CD4-positive, alpha-beta T cell treated with Interleukin-4 for 4 hours (primary cell): ENCODE measurements around the gene G6PD.
A peak's percentile ranks its signal among the peaks of the same experiment; 100 is the strongest.
"Not testable (repeated sequence)": the region's sequence is repeated elsewhere in the genome, so short reads cannot be mapped to it uniquely, and the experiment has no call there.

ENCODE experiments used
- DNase-seq: peaks from one replicate; pipeline ENCODE4 v3.0.0-alpha.2; 2020

G6PD gene

DNA sequence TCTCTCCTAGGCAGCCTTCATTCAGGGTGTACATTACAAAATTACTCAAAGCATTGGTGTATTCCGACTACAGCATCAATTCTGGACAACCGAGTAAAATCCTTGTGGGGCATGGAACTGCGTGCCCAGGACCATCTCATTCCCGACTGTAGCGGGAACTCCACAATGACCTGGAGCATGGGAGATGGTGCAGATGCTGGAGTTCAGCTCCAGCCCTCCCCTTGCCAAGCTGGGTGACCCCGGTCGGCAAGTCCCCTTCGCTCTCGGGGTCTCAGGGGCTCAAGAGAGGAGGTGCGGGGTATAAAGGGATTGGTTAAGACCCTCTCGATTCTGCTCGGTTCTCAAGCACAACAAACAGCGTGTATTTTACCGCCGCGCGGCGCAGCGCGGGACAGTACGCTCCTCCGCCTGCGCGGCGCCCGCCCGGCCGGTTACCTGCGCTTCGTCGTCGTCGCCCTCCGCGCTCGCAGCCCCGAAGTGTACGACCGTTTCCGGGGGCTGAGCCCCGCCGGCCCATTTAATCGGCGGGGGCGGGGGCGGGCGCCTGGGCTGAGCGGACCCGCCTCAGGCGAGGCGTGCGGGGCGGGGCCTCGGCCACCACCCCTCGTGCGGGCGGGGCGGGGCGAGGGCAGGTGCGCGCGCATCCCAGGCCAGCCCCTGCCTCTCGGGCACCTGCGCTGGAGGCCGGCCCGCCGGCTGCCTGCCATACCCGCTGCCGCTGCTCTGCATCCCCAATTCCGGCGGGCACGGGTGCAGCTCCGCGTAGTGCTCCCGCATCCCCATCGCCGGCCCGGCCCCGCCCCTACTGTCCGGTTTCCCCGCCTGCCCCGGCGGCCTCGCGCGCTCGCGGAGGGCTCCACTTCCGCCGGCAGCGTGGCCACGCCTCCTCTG, at the start of gene G6PD:
Gene G6PD (minus strand): TSS at position 493 of the 891 bp plus-strand sequence. CDS start 691 bp downstream, outside the sequence.
- DNase-seq, result peak; percentile 75

GRCh38 chrX:154595559-154596249, 49.1 kb upstream of the G6PD start:
- no peak for DNase-seq

DNA sequence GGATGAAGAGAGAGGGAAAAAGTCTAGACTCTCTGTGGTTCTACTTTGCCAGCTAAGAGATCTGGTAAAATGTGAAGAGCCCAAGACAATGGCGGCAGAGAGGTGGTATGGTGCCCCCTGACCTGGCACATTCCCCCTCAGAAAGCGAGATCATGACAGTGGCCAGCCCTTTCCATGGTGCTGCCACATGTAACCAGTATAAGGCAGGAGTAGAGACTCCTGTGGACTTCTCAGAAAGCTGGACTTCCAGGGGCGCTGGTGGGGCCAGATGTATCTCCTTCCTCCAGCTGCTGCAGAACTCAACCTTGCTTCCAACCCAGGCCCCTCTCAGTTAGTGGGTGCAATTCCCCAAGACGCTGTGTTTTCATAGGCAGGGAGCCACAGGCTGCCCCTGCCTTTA, 47.8 kb upstream of the G6PD start:
- DNase-seq, result no peak

DNA sequence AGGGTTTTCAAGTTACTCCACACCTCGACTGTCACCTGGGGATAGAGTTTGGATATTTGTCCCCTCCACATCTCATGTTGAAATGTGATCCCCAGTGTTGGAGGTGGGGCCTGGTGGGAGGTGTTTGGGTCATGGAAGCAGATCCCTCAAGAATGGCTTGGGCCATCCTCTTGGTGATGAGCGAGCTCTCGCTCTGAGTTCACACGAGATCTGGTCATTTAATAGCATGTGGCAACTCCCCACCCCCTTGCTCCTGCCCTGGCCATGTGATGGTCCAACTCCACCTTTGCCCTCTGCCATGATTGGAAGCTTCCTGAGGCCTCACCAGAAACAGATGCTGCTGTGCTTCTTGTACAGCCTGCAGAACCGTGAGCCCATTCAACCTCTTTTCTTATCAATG, 46.6 kb upstream of the G6PD start:
- no peak for DNase-seq

GRCh38 chrX:154592505-154592904, 45.9 kb upstream of the G6PD start:
- DNase-seq, result no peak

GRCh38 chrX:154590415-154590814, 43.8 kb upstream of the G6PD start:
- DNase-seq, result not testable (repeated sequence)

DNA sequence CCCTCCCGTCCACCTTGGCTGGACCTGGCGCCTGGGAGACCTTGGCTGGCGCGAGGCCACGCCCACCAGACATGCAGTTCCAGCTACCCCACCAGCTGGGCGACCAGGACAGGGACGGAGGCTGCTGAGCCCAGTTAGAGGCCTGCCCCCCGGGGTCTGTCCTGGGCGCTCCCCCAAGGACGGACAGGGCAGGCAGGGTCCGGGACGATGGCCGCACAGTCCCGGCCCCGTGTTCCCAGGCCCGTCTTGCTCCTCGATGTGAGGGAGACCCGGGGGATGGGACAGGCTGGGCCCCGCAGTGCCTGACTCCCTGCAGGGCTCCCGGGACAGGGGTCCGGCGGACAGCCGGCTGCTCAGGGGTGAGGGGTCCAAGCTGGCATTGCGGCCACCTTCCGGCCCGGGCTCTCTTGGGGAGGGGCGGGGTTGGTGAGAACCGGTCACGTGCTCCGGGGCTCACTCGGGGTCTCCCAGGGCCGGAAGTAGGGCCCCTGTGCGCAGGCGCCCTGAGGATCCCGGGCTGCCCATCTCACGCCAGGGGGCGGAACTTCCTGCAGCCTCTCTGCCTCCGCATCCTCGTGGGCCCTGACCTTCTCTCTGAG, 38.0 kb upstream of the G6PD start, which contains the start of gene CTAG1A:
Gene CTAG1A (plus strand): TSS at position 549 of the 599 bp plus-strand sequence. CDS start 74 bp downstream, outside the sequence.
- not testable (repeated sequence) for DNase-seq

GRCh38 chrX:154582994-154583393, 36.3 kb upstream of the G6PD start:
- not testable (repeated sequence) for DNase-seq

DNA sequence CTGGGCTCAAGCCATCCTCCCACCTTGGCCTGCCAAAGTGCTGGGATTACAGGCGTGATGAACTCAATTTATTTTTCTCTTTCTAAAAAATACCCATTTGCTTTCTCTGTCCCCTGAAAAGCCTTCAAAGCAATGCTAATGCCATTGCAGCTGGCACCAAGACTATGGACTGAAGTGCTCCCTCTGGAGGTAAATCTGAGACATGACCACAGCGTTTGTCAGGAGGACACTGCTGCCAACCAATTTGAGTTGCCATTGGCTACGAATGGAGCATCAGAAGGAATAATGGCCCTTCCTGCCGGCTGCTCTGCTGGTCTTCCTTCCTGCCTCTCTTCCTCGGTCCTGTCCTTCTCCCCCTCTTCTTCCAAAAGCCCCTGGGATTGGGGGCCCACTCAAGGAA, 28.4 kb upstream of the G6PD start:
- not testable (repeated sequence) for DNase-seq

GRCh38 chrX:154573061-154573460, 26.4 kb upstream of the G6PD start:
- DNase-seq, result not testable (repeated sequence)

- DNase-seq, result not testable (repeated sequence)
These were observed 23.7 kb upstream of the G6PD start for GRCh38 chrX:154570361-154570760.

GRCh38 chrX:154562295-154562694, 15.6 kb upstream of the G6PD start:
- not testable (repeated sequence) for DNase-seq

DNA sequence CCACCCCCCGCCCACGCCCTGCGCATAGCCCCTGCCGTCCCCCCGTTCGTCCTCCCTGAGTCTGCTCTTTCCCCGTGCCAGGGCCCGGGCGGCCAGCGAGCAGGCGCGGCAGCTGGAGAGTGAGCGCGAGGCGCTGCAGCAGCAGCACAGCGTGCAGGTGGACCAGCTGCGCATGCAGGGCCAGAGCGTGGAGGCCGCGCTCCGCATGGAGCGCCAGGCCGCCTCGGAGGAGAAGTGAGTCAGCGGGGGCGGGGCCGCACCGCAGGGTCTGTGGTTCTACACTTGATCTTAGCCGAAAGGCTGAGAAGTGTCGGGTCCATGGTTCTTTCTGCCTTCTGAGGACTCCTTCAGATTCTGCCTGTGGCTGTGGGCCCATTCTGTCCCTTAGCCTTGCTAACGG, 13.7 kb upstream of the G6PD start:
- DNase-seq, result not testable (repeated sequence)

- not testable (repeated sequence) for DNase-seq
These were observed 12.2 kb upstream of the G6PD start for GRCh38 chrX:154558896-154559295.

- DNase-seq, result not testable (repeated sequence)
These were observed 11.5 kb upstream of the G6PD start for GRCh38 chrX:154558060-154558690.

- DNase-seq, result not testable (repeated sequence)
These were observed 5.6 kb upstream of the G6PD start for GRCh38 chrX:154552112-154552806.

DNA sequence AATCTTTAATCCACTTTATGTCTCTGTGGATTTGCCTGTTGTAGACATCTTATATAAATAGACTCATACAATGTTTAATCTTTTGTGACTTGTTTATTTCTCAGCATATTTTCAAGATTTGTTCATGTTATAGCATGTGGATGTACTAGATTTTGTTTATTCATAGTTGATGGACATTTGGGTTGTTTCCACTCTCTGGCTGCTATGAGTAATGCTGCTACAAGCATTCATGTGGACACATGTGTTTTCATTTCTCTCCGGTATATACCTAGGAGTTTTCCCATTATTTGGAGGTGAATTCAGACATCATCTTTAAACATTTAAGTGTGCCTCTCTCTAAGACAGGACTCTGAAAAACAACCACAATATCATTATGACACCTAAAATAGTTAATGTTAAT, 3.1 kb upstream of the G6PD start:
- no peak for DNase-seq

DNA sequence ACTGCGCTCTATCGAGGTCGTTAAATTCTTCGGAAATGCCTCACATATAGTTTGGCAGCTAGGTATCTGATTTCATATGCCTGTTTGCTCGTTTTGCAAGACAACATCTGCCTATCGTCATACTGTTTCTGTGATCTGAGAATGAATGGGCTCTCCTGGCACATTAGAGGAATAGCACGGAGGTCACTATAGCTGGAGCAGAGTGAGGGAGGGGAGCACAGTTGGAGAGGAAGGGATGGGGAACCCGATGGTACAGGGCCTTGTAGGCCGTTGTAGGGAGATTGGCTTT, 1.3 kb upstream of the G6PD start:
- peak; percentile 11 for DNase-seq

- peak; percentile 88 for DNase-seq
These were observed 790 bp upstream of the G6PD start, which contains the start of gene IKBKG for GRCh38 chrX:154547245-154548027. Gene IKBKG, plus strand, starts transcription at chrX:154547620. Its CDS starts 4,383 bp downstream, at chrX:154552003.

DNA sequence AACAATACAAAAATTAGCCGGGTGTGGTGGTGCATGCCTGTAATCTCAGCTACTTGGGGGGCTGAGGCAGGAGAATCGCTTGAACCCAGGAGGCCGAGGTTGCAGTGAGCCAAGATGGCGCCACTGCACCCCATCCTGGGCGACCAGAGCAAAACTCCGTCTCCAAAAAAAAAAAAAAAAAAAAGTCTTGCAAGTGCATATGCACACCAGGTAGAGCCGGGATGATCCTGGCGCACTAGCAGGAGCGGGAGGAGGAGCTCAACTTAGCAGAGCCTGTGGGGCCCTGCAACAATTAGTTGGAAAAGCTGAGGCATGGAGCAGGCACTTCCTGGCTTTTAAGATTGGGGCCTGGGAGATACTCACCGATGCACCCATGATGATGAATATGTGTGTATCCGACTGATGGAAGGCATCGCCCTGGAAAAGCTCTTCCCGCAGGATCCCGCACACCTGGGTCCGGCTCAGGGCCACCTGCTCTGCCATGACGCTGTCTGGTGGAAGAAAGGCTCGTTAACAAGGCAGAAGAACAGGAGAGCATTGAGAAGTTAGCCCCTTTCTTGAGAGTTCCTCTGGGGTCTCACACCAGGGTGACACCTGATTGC, 872 bp downstream of the G6PD start:
- DNase-seq, result no peak
